Measurements from ENCODE around the gene KRT32. TPM values are rescaled to one million over a fixed set of nuclear protein-coding genes. Genes with fewer than 3 reads are reported as not detected.

KRT32 gene
- total RNA-seq, 4 donors from 2014 or later: not detected

GRCh38 chr17:41510251-41511065 is 43.3 kb upstream of the KRT32 start:
- TF ChIP-seq CTCF (IDR thresholded peaks at IDR 0.05; ENCODE audit: low read depth): no peak

- no peak for TF ChIP-seq CTCF (IDR thresholded peaks at IDR 0.05; ENCODE audit: low read depth)
Observed at GRCh38 chr17:41507315-41507880, 40.2 kb upstream of the KRT32 start.

- TF ChIP-seq CTCF (IDR thresholded peaks at IDR 0.05; ENCODE audit: low read depth): no peak
Observed at GRCh38 chr17:41505809-41506767, 38.9 kb upstream of the KRT32 start.

GRCh38 chr17:41505007-41505808 is 38.0 kb upstream of the KRT32 start, which contains the start of gene KRT13:
Gene KRT13 (minus strand): TSS chr17:41505612. CDS start chr17:41505550, 62 bp downstream.
- no peak for TF ChIP-seq CTCF (IDR thresholded peaks at IDR 0.05; ENCODE audit: low read depth)

GRCh38 chr17:41504246-41504977 is 37.2 kb upstream of the KRT32 start:
- no peak for TF ChIP-seq CTCF (IDR thresholded peaks at IDR 0.05; ENCODE audit: low read depth)

- TF ChIP-seq CTCF (IDR thresholded peaks at IDR 0.05; ENCODE audit: low read depth): no peak
Observed at GRCh38 chr17:41503202-41503601, 36.0 kb upstream of the KRT32 start.
